Central memory CD8-positive, alpha-beta T cell (primary cell): ENCODE data around the gene TOGARAM2.

Source experiments
- ATAC-seq: fragments of 150-1000 bp; cut with Tn5 transposase; replicated peaks from 2 replicates; pipeline ENCODE4 v1.10.0; 2022; ENCODE audit warnings: mild to moderate bottlenecking, moderate FRiP score, moderate number of reproducible peaks; ENCODE audit not compliant: poor library complexity, severe bottlenecking; ENCODE audit errors: extremely low read depth
- DNase-seq, 2 donors: peaks; one replicate each; pipeline ENCODE4 v3.0.0; 2021; ENCODE audit warnings: low spot score in 2 of 2
- H3K27ac Mint-ChIP-seq: one replicate; pipeline ENCODE4 v1.8.0; 2022; ENCODE audit warnings: low read depth, mild to moderate bottlenecking, moderate library complexity, mixed read lengths
- H3K27me3 Mint-ChIP-seq: one replicate; pipeline ENCODE4 v1.8.0; 2022; ENCODE audit warnings: mixed read lengths
- H3K36me3 Mint-ChIP-seq: one replicate; pipeline ENCODE4 v1.8.0; 2022; ENCODE audit warnings: mild to moderate bottlenecking, moderate library complexity, mixed read lengths; ENCODE audit not compliant: insufficient read depth
- H3K4me1 Mint-ChIP-seq: one replicate; pipeline ENCODE4 v1.8.0; 2022; ENCODE audit warnings: mixed read lengths
- H3K4me3 Mint-ChIP-seq: one replicate; pipeline ENCODE4 v1.8.0; 2022; ENCODE audit warnings: mild to moderate bottlenecking, moderate library complexity, mixed read lengths
- H3K9me3 Mint-ChIP-seq: one replicate; pipeline ENCODE4 v1.8.0; 2022; ENCODE audit warnings: mixed read lengths

Gene TOGARAM2

GRCh38 chr2:28995765-28996750 is 15.0 kb downstream of the TOGARAM2 start:
- Mint-ChIP-seq H3K27ac (peak overlapping the region; percentile 64), H3K27me3 (no peaks in the 10 kb centered on the region), H3K9me3 (no peaks in the 10 kb centered on the region), H3K36me3 (peaks cover 3% of the 10 kb centered on the region), H3K4me3 (no peak overlapping the region), H3K4me1 (peaks cover 25% of the 10 kb centered on the region)
- no peak for DNase-seq
- ATAC-seq: no peak

- Mint-ChIP-seq H3K4me3 (no peak overlapping the region), H3K27ac (no peak overlapping the region), H3K27me3 (no peaks in the 10 kb centered on the region), H3K4me1 (peaks cover 34% of the 10 kb centered on the region), H3K36me3 (peaks cover 7% of the 10 kb centered on the region), H3K9me3 (no peaks in the 10 kb centered on the region)
- ATAC-seq (no peak), DNase-seq (no peak)
These were observed 16.2 kb downstream of the TOGARAM2 start for GRCh38 chr2:28997237-28997846.

GRCh38 chr2:28997847-28998735 is 17.0 kb downstream of the TOGARAM2 start:
- DNase-seq (no peak), ATAC-seq (no peak)
- no peaks in the 10 kb centered on the region for H3K9me3 Mint-ChIP-seq
- no peaks in the 10 kb centered on the region for H3K27me3 Mint-ChIP-seq
- H3K4me3 Mint-ChIP-seq: no peak overlapping the region
- peaks cover 35% of the 10 kb centered on the region for H3K4me1 Mint-ChIP-seq
- H3K27ac Mint-ChIP-seq: peak overlapping the region; percentile 20
- peaks cover 8% of the 10 kb centered on the region for H3K36me3 Mint-ChIP-seq

- no peaks in the 10 kb centered on the region for H3K27me3 Mint-ChIP-seq
- ATAC-seq (peak; percentile 91), DNase-seq (peak in 1 of 2 donors; percentile 33)
- no peaks in the 10 kb centered on the region for H3K9me3 Mint-ChIP-seq
- peaks cover 8% of the 10 kb centered on the region for H3K36me3 Mint-ChIP-seq
- H3K27ac Mint-ChIP-seq: peak overlapping the region; percentile 93
- peak overlapping the region; percentile 15 for H3K4me3 Mint-ChIP-seq
- peaks cover 35% of the 10 kb centered on the region for H3K4me1 Mint-ChIP-seq
These were observed 19.4 kb downstream of the TOGARAM2 start for GRCh38 chr2:29000481-29000880.

GRCh38 chr2:29000956-29001355 is 19.9 kb downstream of the TOGARAM2 start:
- H3K4me3 Mint-ChIP-seq: no peak overlapping the region
- ATAC-seq (no peak), DNase-seq (no peak)
- H3K4me1 Mint-ChIP-seq: peaks cover 35% of the 10 kb centered on the region
- peak overlapping the region; percentile 93 for H3K27ac Mint-ChIP-seq
- no peaks in the 10 kb centered on the region for H3K27me3 Mint-ChIP-seq
- peaks cover 8% of the 10 kb centered on the region for H3K36me3 Mint-ChIP-seq
- H3K9me3 Mint-ChIP-seq: no peaks in the 10 kb centered on the region

GRCh38 chr2:29001806-29002205 is 20.7 kb downstream of the TOGARAM2 start:
- H3K4me3 Mint-ChIP-seq: peak overlapping the region; percentile 26
- H3K9me3 Mint-ChIP-seq: no peaks in the 10 kb centered on the region
- H3K27ac Mint-ChIP-seq: peak overlapping the region; percentile 88
- ATAC-seq (peak; percentile 41), DNase-seq (no peak)
- H3K27me3 Mint-ChIP-seq: no peaks in the 10 kb centered on the region
- H3K4me1 Mint-ChIP-seq: peaks cover 35% of the 10 kb centered on the region
- peaks cover 8% of the 10 kb centered on the region for H3K36me3 Mint-ChIP-seq

- Mint-ChIP-seq H3K27me3 (no peaks in the 10 kb centered on the region), H3K9me3 (no peaks in the 10 kb centered on the region), H3K4me3 (no peak overlapping the region), H3K4me1 (peaks cover 30% of the 10 kb centered on the region), H3K27ac (no peak overlapping the region), H3K36me3 (peaks cover 5% of the 10 kb centered on the region)
- no peak for DNase-seq
- ATAC-seq: no peak
These were observed 23.7 kb downstream of the TOGARAM2 start for GRCh38 chr2:29004755-29005154.

- Mint-ChIP-seq H3K4me3 (no peak overlapping the region), H3K9me3 (no peaks in the 10 kb centered on the region), H3K4me1 (peaks cover 29% of the 10 kb centered on the region), H3K36me3 (peaks cover 7% of the 10 kb centered on the region), H3K27me3 (no peaks in the 10 kb centered on the region), H3K27ac (no peak overlapping the region)
- DNase-seq (no peak), ATAC-seq (no peak)
These were observed 24.2 kb downstream of the TOGARAM2 start for GRCh38 chr2:29005331-29005730.

- DNase-seq (no peak), ATAC-seq (no peak)
- Mint-ChIP-seq H3K4me1 (peaks cover 35% of the 10 kb centered on the region), H3K4me3 (no peak overlapping the region), H3K36me3 (peaks cover 14% of the 10 kb centered on the region), H3K9me3 (no peaks in the 10 kb centered on the region), H3K27ac (no peak overlapping the region), H3K27me3 (no peaks in the 10 kb centered on the region)
These were observed 25.2 kb downstream of the TOGARAM2 start for GRCh38 chr2:29006092-29006979.

GRCh38 chr2:29006980-29007301 is 25.8 kb downstream of the TOGARAM2 start:
- H3K4me1 Mint-ChIP-seq: peaks cover 37% of the 10 kb centered on the region
- no peaks in the 10 kb centered on the region for H3K27me3 Mint-ChIP-seq
- H3K9me3 Mint-ChIP-seq: no peaks in the 10 kb centered on the region
- DNase-seq (no peak), ATAC-seq (no peak)
- no peak overlapping the region for H3K4me3 Mint-ChIP-seq
- peaks cover 17% of the 10 kb centered on the region for H3K36me3 Mint-ChIP-seq
- no peak overlapping the region for H3K27ac Mint-ChIP-seq

- ATAC-seq (no peak), DNase-seq (no peak)
- no peaks in the 10 kb centered on the region for H3K9me3 Mint-ChIP-seq
- H3K4me1 Mint-ChIP-seq: peaks cover 55% of the 10 kb centered on the region
- H3K27me3 Mint-ChIP-seq: no peaks in the 10 kb centered on the region
- peak overlapping the region; percentile 100 for H3K27ac Mint-ChIP-seq
- peaks cover 22% of the 10 kb centered on the region for H3K36me3 Mint-ChIP-seq
- H3K4me3 Mint-ChIP-seq: peak overlapping the region; percentile 56
These were observed 28.2 kb downstream of the TOGARAM2 start for GRCh38 chr2:29009270-29009669.
